ENCODE data around the gene SPPL2B.
"Not testable (repeated sequence)": the region's sequence is repeated elsewhere in the genome, so short reads cannot be mapped to it uniquely, and the experiment has no call there.

The SPPL2B gene

DNA sequence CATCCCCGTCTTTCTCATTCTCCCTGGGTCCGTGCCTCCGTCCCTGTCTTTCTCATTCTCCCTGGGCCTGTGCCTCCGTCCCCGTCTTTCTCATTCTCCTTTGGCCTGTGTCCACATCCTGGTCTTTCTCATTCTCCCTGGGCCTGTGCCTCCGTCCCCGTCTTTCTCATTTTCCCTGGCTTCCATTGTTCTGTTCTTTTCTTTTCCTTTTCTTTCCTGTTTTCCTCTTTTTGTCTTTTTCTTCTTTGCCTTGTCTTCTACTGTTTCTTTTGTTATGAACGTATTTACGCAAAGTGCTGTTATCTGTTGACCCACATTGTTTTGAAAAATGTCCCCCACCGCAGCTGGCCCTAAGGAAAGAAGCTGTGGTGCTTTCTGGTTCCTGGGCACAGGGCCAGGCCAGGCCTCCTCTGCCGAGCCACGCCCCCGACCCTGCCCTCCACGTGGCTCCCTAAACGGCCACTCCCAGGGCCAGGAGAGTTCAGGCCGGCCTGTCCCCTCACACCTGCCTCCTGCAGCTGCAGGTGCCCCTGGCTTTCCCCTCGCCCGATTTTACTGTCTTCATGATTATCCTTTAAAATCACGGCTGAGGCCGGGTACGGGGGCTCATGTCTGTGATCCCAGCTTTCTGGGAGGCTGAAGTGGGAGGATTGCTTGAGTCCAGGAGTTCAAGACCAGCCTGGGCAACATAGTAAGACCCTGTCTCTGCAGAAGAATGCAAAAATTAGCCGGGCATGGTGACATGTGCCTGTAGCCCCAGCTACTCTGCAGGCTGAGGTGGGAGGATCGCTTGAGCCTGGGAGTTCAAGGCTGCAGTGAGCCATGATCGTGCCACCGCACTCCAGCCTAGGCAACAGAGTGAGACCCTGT, 17.5 kb downstream of the SPPL2B start:
- no peak for ATAC-seq

GRCh38 chr19:2349818-2350217, 21.3 kb downstream of the SPPL2B start:
- ATAC-seq = not testable (repeated sequence)

More for the DNA sequence above, 17.5 kb downstream of the SPPL2B start:
- TF ChIP-seq ISL1 (CRISPR knock-in tag; IDR thresholded peaks at IDR 0.05) (no peak), TCF4 (CRISPR knock-in tag; IDR thresholded peaks at IDR 0.05; ENCODE audit: borderline replicate concordance) (no peak), CSDC2 (CRISPR knock-in tag; IDR thresholded peaks at IDR 0.05) (no peak)
- TF ChIP-seq, protein P1, sequence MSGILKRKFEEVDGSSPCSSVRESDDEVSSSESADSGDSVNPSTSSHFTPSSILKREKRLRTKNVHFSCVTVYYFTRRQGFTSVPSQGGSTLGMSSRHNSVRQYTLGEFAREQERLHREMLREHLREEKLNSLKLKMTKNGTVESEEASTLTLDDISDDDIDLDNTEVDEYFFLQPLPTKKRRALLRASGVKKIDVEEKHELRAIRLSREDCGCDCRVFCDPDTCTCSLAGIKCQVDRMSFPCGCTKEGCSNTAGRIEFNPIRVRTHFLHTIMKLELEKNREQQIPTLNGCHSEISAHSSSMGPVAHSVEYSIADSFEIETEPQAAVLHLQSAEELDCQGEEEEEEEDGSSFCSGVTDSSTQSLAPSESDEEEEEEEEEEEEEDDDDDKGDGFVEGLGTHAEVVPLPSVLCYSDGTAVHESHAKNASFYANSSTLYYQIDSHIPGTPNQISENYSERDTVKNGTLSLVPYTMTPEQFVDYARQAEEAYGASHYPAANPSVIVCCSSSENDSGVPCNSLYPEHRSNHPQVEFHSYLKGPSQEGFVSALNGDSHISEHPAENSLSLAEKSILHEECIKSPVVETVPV (CRISPR knock-in tag; IDR thresholded peaks at IDR 0.05) = no peak

DNA sequence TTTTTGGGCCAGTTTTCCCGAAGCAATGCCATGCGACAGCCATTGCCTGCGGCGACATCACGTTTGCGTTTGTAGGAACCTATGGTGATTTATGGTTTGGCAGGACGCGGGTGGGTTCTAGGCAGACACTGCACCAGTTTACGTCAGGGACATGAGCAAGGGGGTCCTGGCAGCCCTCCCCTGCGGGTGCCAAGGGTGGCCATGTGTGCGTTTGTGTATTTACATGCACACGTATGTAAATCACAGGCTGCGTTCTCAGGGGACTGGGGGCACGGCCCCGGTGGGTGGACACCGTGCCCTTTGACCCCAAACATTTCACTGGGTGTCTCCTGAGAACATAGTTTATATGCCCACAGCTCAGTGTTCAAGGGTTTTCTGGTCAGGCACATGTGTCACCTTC, 22.2 kb downstream of the SPPL2B start:
- no peak for ATAC-seq
- TF ChIP-seq SNAI2 (CRISPR knock-in tag; IDR thresholded peaks at IDR 0.05) (no peak), ZNF8 (CRISPR knock-in tag; IDR thresholded peaks at IDR 0.05) (no peak), ZFP30 (CRISPR knock-in tag; IDR thresholded peaks at IDR 0.05) (no peak)

DNA sequence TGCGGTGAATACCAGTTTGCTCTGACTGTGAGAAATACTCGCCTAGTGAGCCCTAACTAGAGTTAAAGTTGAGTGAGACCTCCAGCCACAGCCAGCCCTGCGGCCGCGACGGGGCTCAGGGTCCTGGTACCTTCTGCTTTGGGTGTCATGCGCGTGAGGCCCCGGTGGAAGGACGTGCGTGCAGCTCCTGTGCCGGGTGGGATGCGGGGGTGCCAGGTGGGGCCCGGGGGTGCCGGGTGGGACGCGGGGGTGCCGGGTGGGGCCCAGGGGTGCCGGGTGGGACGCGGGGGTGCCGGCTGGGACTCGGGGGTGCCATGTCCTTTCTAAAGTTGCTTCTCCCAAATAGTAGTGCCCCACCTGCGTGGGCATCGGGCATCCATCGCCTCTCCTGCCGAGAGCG, 23.1 kb downstream of the SPPL2B start:
- no peak for ATAC-seq
- TF ChIP-seq GLIS3 (CRISPR knock-in tag; IDR thresholded peaks at IDR 0.05) (no peak), ARNTL (CRISPR knock-in tag; IDR thresholded peaks at IDR 0.05; ENCODE audit: borderline replicate concordance, low read depth) (no peak), ISL1 (CRISPR knock-in tag; IDR thresholded peaks at IDR 0.05) (no peak), ZFP30 (CRISPR knock-in tag; IDR thresholded peaks at IDR 0.05) (no peak), ZNF8 (CRISPR knock-in tag; IDR thresholded peaks at IDR 0.05) (no peak), TOX (CRISPR knock-in tag; IDR thresholded peaks at IDR 0.05; ENCODE audit: borderline replicate concordance) (no peak), PATZ1 (CRISPR knock-in tag; IDR thresholded peaks at IDR 0.05; ENCODE audit: borderline replicate concordance) (no peak), ZC3H10 (CRISPR knock-in tag; IDR thresholded peaks at IDR 0.05) (no peak), CREB5 (CRISPR knock-in tag; IDR thresholded peaks at IDR 0.05; ENCODE audit: low read depth) (no peak), ESRRG (CRISPR knock-in tag; IDR thresholded peaks at IDR 0.05) (no peak), ZFP3 (CRISPR knock-in tag; IDR thresholded peaks at IDR 0.05) (no peak), PPARA (CRISPR knock-in tag; IDR thresholded peaks at IDR 0.05; ENCODE audit: borderline replicate concordance) (no peak), TCF4 (CRISPR knock-in tag; IDR thresholded peaks at IDR 0.05; ENCODE audit: borderline replicate concordance) (no peak), RARB (CRISPR knock-in tag; IDR thresholded peaks at IDR 0.05) (no peak)
- TF ChIP-seq, protein P2, sequence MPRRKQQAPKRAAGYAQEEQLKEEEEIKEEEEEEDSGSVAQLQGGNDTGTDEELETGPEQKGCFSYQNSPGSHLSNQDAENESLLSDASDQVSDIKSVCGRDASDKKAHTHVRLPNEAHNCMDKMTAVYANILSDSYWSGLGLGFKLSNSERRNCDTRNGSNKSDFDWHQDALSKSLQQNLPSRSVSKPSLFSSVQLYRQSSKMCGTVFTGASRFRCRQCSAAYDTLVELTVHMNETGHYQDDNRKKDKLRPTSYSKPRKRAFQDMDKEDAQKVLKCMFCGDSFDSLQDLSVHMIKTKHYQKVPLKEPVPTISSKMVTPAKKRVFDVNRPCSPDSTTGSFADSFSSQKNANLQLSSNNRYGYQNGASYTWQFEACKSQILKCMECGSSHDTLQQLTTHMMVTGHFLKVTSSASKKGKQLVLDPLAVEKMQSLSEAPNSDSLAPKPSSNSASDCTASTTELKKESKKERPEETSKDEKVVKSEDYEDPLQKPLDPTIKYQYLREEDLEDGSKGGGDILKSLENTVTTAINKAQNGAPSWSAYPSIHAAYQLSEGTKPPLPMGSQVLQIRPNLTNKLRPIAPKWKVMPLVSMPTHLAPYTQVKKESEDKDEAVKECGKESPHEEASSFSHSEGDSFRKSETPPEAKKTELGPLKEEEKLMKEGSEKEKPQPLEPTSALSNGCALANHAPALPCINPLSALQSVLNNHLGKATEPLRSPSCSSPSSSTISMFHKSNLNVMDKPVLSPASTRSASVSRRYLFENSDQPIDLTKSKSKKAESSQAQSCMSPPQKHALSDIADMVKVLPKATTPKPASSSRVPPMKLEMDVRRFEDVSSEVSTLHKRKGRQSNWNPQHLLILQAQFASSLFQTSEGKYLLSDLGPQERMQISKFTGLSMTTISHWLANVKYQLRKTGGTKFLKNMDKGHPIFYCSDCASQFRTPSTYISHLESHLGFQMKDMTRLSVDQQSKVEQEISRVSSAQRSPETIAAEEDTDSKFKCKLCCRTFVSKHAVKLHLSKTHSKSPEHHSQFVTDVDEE (CRISPR knock-in tag; IDR thresholded peaks at IDR 0.05) = no peak

GRCh38 chr19:2352121-2352520, 23.6 kb downstream of the SPPL2B start:
- TF ChIP-seq RARB (CRISPR knock-in tag; IDR thresholded peaks at IDR 0.05) = no peak
- TF ChIP-seq PATZ1 (CRISPR knock-in tag; IDR thresholded peaks at IDR 0.05; ENCODE audit: borderline replicate concordance) = no peak
- no peak for TF ChIP-seq POU6F1 (CRISPR knock-in tag; IDR thresholded peaks at IDR 0.05; ENCODE audit: borderline replicate concordance, low read depth)
- TF ChIP-seq OSR1 (CRISPR knock-in tag; IDR thresholded peaks at IDR 0.05) = no peak
- no peak for TF ChIP-seq BACH2 (CRISPR knock-in tag; IDR thresholded peaks at IDR 0.05; ENCODE audit: borderline replicate concordance)
- TF ChIP-seq ZNF8 (CRISPR knock-in tag; IDR thresholded peaks at IDR 0.05) = no peak
- TF ChIP-seq ZFP30 (CRISPR knock-in tag; IDR thresholded peaks at IDR 0.05) = no peak
- TF ChIP-seq ISL1 (CRISPR knock-in tag; IDR thresholded peaks at IDR 0.05) = no peak
- no peak for ATAC-seq

Measured in SK-N-SH treated with all-trans-retinoic acid at 6 μM for 48 hours (cell line).